IPS-NIHi7 (cell line): ENCODE results near the gene CAMK2N2.

Experiments used
- DNase-seq: peaks from one replicate; pipeline ENCODE4 v3.0.0; 2012; ENCODE audit warnings: mixed read lengths; ENCODE audit errors: extremely low spot score

Gene CAMK2N2

GRCh38 chr3:184222521-184222920, 38.8 kb downstream of the CAMK2N2 start:
- DNase-seq = no peak

- DNase-seq = no peak
These were observed 42.5 kb downstream of the CAMK2N2 start for GRCh38 chr3:184218814-184219213.

DNA sequence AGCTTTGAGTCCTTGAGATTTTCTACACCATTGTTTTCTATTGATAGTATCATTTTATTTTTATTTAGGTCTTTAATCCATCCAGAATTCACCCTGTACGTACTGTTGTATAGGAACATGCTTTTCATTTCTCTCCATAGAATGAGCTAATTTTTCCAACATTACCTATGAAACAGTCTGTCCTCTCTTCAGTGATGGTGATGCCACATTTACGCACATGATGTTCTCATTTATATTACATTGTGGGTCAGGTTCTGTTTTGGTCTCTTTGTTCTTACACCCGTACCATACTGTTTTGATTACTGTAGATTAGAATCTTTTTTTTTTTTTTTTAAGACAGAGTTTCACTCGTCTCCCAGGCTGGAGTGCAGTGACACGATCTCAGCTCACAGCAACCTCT, 49.6 kb downstream of the CAMK2N2 start:
- no peak for DNase-seq

GRCh38 chr3:184211297-184211696, 50.1 kb downstream of the CAMK2N2 start:
- DNase-seq = no peak
